Kidney (tissue), 14 donors: ENCODE measurements around the gene MTA3. TPM values are rescaled to one million over a fixed set of nuclear protein-coding genes. Genes with fewer than 3 reads are reported as not detected.

Experiments used
- DNase-seq, 5 donors: peaks; one replicate each; pipeline ENCODE4 v3.0.0-alpha.2; 2013 to 2020
- FAIRE-seq: peaks from 2 replicates; lab custom pipeline; 2012; peaks lifted over from hg19 to GRCh38; lab: Jason Lieb, UNC
- H3K27ac ChIP-seq, 2 donors: one replicate each; pipeline ENCODE4 v1.7.0; 2013; ENCODE audit warnings: low read depth in 2 of 2, low read length in 2 of 2, inconsistent platforms in 1 of 2
- H3K27me3 ChIP-seq: one replicate; pipeline ENCODE4 v1.7.1; 2013; ENCODE audit warnings: low read length, inconsistent platforms; ENCODE audit not compliant: control insufficient read depth, insufficient read depth
- H3K36me3 ChIP-seq, 3 donors: one replicate each; pipeline versions ENCODE4 v1.7.0 to v1.7.1; 2013; ENCODE audit warnings: low read length in 3 of 3, control low read depth in 1 of 3, inconsistent platforms in 1 of 3; ENCODE audit not compliant: insufficient read depth in 3 of 3, control insufficient read depth in 2 of 3
- H3K4me1 ChIP-seq, 3 donors: one replicate each; pipeline versions ENCODE4 v1.7.0 to v1.7.1; 2013; ENCODE audit warnings: low read length in 3 of 3, inconsistent platforms in 1 of 3, low read depth in 1 of 3; ENCODE audit not compliant: control insufficient read depth in 2 of 3, insufficient read depth in 2 of 3
- H3K4me3 ChIP-seq, 3 donors: one replicate each; pipeline versions ENCODE4 v1.7.0 to v1.8.1; 2013; ENCODE audit warnings: low read length in 3 of 3, control low read depth in 1 of 3, inconsistent platforms in 1 of 3
- H3K9ac ChIP-seq, 3 donors: one replicate each; pipeline versions ENCODE4 v1.7.0 to v1.7.1; 2013; ENCODE audit warnings: low read length in 3 of 3, control low read depth in 1 of 3, inconsistent platforms in 1 of 3
- H3K9me3 ChIP-seq, 3 donors: one replicate each; pipeline versions ENCODE4 v1.7.0 to v1.7.1; 2013; ENCODE audit warnings: low read length in 3 of 3, control low read depth in 1 of 3, inconsistent platforms in 1 of 3; ENCODE audit not compliant: control insufficient read depth in 2 of 3, insufficient read depth in 1 of 3
- CTCF ChIP-seq: IDR thresholded peaks from 3 replicates; pipeline ENCODE4 v1.5.1; 2012; ENCODE audit warnings: mild to moderate bottlenecking, moderate library complexity, borderline replicate concordance; ENCODE audit not compliant: insufficient read depth; ENCODE audit errors: extremely low read depth
- intact Hi-C: fragments of 100-400 bp; cut with DNase I; formaldehyde crosslinking; loops from one replicate; pipeline ENCODE4 v1.11.1; 2022
- polyA plus RNA-seq: library from polyadenylated mRNA; stranded (reverse); fragments of 350-450 nt; fragmentation: Illumina TruSeq; extraction: RNeasy Lipid Tissue Mini Kit (QIAGEN cat#74804); gene quantifications from one replicate; pipeline ENCODE4 v1.2.3, GENCODE V29; 2014; ENCODE audit warnings: low read depth, low replicate concordance; ENCODE audit not compliant: insufficient read depth
- total RNA-seq: library from RNA; stranded (reverse); fragmentation: NEBNext Ultra II Directional; extraction: Animal tissue kit (Norgen Biotek cat#: 25700); gene quantifications from one replicate; pipeline ENCODE4 v1.2.1, GENCODE V29; 2021
- donor health status: control.
- donor health status: control.
- donor health status: control.
- donor health status: control.
- donor health status: control.
- donor health status: DM: yes; HTN: yes; CAD: no.
- donor health status: Normal renal cell carcinoma (clear cell type).

MTA3 gene
- total and polyA plus RNA-seq, 2 donors from 2014 or later, result 27.7 to 35.2 TPM

GRCh38 chr2:42675815-42676214, 107.4 kb downstream of the MTA3 start:
- H3K27me3 ChIP-seq, result no peaks in the 10 kb centered on the region
- no peaks in the 10 kb centered on the region for H3K9me3 ChIP-seq
- FAIRE-seq (no peak), DNase-seq (no peak)
- intact Hi-C loops, result no loop called here
- no peak overlapping the region for H3K4me3 ChIP-seq
- H3K9ac ChIP-seq, result no peak overlapping the region
- H3K4me1 ChIP-seq, result no peaks in the 10 kb centered on the region
- H3K36me3 ChIP-seq, result no peaks in the 10 kb centered on the region
- no peak for TF ChIP-seq CTCF
- no peak overlapping the region for H3K27ac ChIP-seq

- no peak for TF ChIP-seq CTCF
- Histone ChIP-seq H3K4me1 (no peaks in the 10 kb centered on the region), H3K4me3 (no peak overlapping the region), H3K27me3 (no peaks in the 10 kb centered on the region), H3K9ac (no peak overlapping the region), H3K36me3 (no peaks in the 10 kb centered on the region), H3K9me3 (no peaks in the 10 kb centered on the region), H3K27ac (no peak overlapping the region)
- DNase-seq (no peak), FAIRE-seq (no peak)
- intact Hi-C loops, result no loop called here
These were observed 116.9 kb downstream of the MTA3 start for GRCh38 chr2:42685303-42685702.

GRCh38 chr2:42693013-42693615, 124.7 kb downstream of the MTA3 start:
- Histone ChIP-seq H3K9me3 (no peaks in the 10 kb centered on the region), H3K27ac (no peak overlapping the region), H3K4me3 (no peak overlapping the region), H3K4me1 (no peaks in the 10 kb centered on the region), H3K36me3 (no peaks in the 10 kb centered on the region), H3K27me3 (no peaks in the 10 kb centered on the region), H3K9ac (no peak overlapping the region)
- DNase-seq, result no peak
- FAIRE-seq, result no peak
- intact Hi-C loops, result no loop called here
- TF ChIP-seq CTCF, result no peak
